Endothelial cell of umbilical vein (primary cell): Measurements from ENCODE around the gene CD226. TPM values are rescaled to one million over a fixed set of nuclear protein-coding genes. Genes with fewer than 3 reads are reported as not detected.

Experiments used
- BruUV-seq: library from RNA; stranded (reverse); fragments of 400-500 nt; replicated peaks from 2 replicates; lab custom pipeline; 2021; lab: Mats Ljungman, UMichigan
- CTCF ChIA-PET: fragments of 300-600, 350-600 bp; sonication (Branson Sonifier 250); formaldehyde crosslinking; loops from one replicate; lab custom pipeline; 2021; ENCODE audit warnings: antibody characterized with exemption, inconsistent platforms; lab: Charles Lee
- POLR2A ChIA-PET: fragments of 300-600, 350-600 bp; sonication (Branson Sonifier 250); formaldehyde crosslinking; loops from one replicate; lab custom pipeline; 2021; ENCODE audit warnings: antibody characterized with exemption, inconsistent platforms; lab: Charles Lee
- DNase-seq: peaks from one replicate; pipeline ENCODE4 v3.0.0-alpha.2; 2011; ENCODE audit warnings: low read depth, low spot score
- FAIRE-seq: peaks from 2 replicates; lab custom pipeline; 2011; peaks lifted over from hg19 to GRCh38; lab: Jason Lieb, UNC
- H2AFZ ChIP-seq: 2 replicates; pipeline ENCODE4 v1.6.0; 2012; ENCODE audit warnings: low read depth, low read length, control low read depth, inconsistent platforms
- H3K27ac ChIP-seq: 2 replicates; pipeline ENCODE4 v1.5.1; 2011; ENCODE audit warnings: low read depth, mild to moderate bottlenecking, control low read depth, low read length, moderate library complexity; ENCODE audit not compliant: insufficient read depth
- H3K27me3 ChIP-seq, 2 experiments: 2 replicates each; pipeline versions ENCODE4 v1.6.0 to v1.6.1; 2011; ENCODE audit warnings: low read length in 2 of 2, mixed read lengths in 1 of 2; ENCODE audit not compliant: control insufficient read depth in 2 of 2, insufficient read depth in 2 of 2
- H3K36me3 ChIP-seq, 2 experiments: 2 replicates in 1 of 2; 3 replicates in 1 of 2; pipeline ENCODE4 v1.5.1; 2011; ENCODE audit warnings: low read length in 2 of 2, mild to moderate bottlenecking in 1 of 2, moderate library complexity in 1 of 2; ENCODE audit not compliant: control insufficient read depth in 2 of 2, insufficient read depth in 2 of 2; ENCODE audit errors: extremely low read depth in 1 of 2
- H3K4me1 ChIP-seq: 3 replicates; pipeline ENCODE4 v1.5.1; 2011; ENCODE audit warnings: mild to moderate bottlenecking, low read length; ENCODE audit not compliant: control insufficient read depth, insufficient read depth; ENCODE audit errors: extremely low read depth
- H3K4me2 ChIP-seq: 2 replicates; pipeline ENCODE4 v1.6.1; 2011; ENCODE audit warnings: low read length, control low read depth, mixed read lengths; ENCODE audit not compliant: insufficient read depth
- H3K4me3 ChIP-seq, 3 experiments: fragments of 200-600 bp in 1 of 3; sonication (generic), shearing (Covaris generic) in 1 of 3; replicated peaks in 1 of 3; 2 replicates each; pipeline ENCODE4 v1.5.1; 2011 to 2016; ENCODE audit warnings: control low read depth in 3 of 3, low read length in 3 of 3, mild to moderate bottlenecking in 2 of 3, inconsistent platforms in 1 of 3, low read depth in 1 of 3, moderate library complexity in 1 of 3; ENCODE audit not compliant: insufficient read depth in 1 of 3
- H3K79me2 ChIP-seq: 2 replicates; pipeline ENCODE4 v1.6.0; 2012; ENCODE audit warnings: low read length, inconsistent platforms; ENCODE audit not compliant: control insufficient read depth, insufficient read depth
- H3K9ac ChIP-seq: replicated peaks from 2 replicates; pipeline ENCODE3; 2011; ENCODE audit warnings: low read length, control low read depth; ENCODE audit not compliant: insufficient read depth; ENCODE audit errors: extremely low read depth
- H3K9me1 ChIP-seq: replicated peaks from 3 replicates; pipeline ENCODE4 v1.6.0; 2011; ENCODE audit warnings: mild to moderate bottlenecking, low read length; ENCODE audit not compliant: control insufficient read depth, insufficient read depth; ENCODE audit errors: extremely low read depth
- H3K9me3 ChIP-seq: replicated peaks from 2 replicates; pipeline ENCODE4 v1.5.1; 2012; ENCODE audit warnings: low read length, inconsistent platforms; ENCODE audit not compliant: control insufficient read depth, insufficient read depth
- H4K20me1 ChIP-seq: replicated peaks from 2 replicates; pipeline ENCODE3; 2011; ENCODE audit warnings: mild to moderate bottlenecking, low read length; ENCODE audit not compliant: control insufficient read depth, insufficient read depth; ENCODE audit errors: extremely low read depth
- EZH2 ChIP-seq: IDR thresholded peaks from 2 replicates; pipeline ENCODE4 v1.6.1; 2012; ENCODE audit warnings: borderline replicate concordance, low read depth, mild to moderate bottlenecking, moderate library complexity, low read length, inconsistent platforms; ENCODE audit not compliant: severe bottlenecking
- FOS ChIP-seq: IDR thresholded peaks from 2 replicates; pipeline ENCODE4 v1.6.1; 2011; ENCODE audit warnings: mild to moderate bottlenecking, low read length, moderate library complexity, borderline replicate concordance; ENCODE audit not compliant: insufficient read depth
- GATA2 ChIP-seq: IDR thresholded peaks from 2 replicates; pipeline ENCODE4 v1.7.0; 2011; ENCODE audit warnings: low read depth, mild to moderate bottlenecking, moderate library complexity, mixed read lengths, low read length; ENCODE audit not compliant: insufficient read length, insufficient read depth
- JUN ChIP-seq: IDR thresholded peaks from 2 replicates; pipeline ENCODE4 v1.6.1; 2011; ENCODE audit warnings: borderline replicate concordance, low read depth; ENCODE audit not compliant: insufficient read length, insufficient read depth
- MYC ChIP-seq: IDR thresholded peaks from one replicate; pipeline ENCODE4 v1.6.1; 2011; ENCODE audit warnings: mild to moderate bottlenecking, low read depth, low read length
- POLR2A ChIP-seq: IDR thresholded peaks from 2 replicates; pipeline ENCODE4 v1.6.1; 2012; ENCODE audit warnings: low read depth, mild to moderate bottlenecking, control low read depth, low read length
- POLR2AphosphoS5 ChIP-seq: IDR thresholded peaks from 2 replicates; pipeline ENCODE4 v1.6.1; 2012; ENCODE audit warnings: low read depth, mild to moderate bottlenecking, control low read depth, low read length, moderate library complexity; ENCODE audit not compliant: insufficient read depth
- dilution Hi-C: fragments of 300-500 bp; cut with MboI; formaldehyde crosslinking; loops from one replicate; pipeline ENCODE4 v1.15.0; 2019; ENCODE audit warnings: low sequenced_read_pairs; ENCODE audit not compliant: extremely low pct_ligation_motif_present
- intact Hi-C: fragments of 100-400 bp; cut with micrococcal nuclease; formaldehyde crosslinking; loops from one replicate; pipeline ENCODE4 v1.10.0; 2022
- polyA plus RNA-seq, 4 experiments: library from polyadenylated mRNA; depleted of rRNA in 3 of 4; stranded (reverse) in 3 of 4; unstranded in 1 of 4; fragments of >200 nt; gene quantifications; 2 replicates each; pipeline versions ENCODE4 v1.2.1 to v1.2.3, GENCODE V29; 2011 to 2012; ENCODE audit warnings: missing spikeins in 1 of 4
- total RNA-seq: library from RNA; stranded (reverse); gene quantifications from 2 replicates; pipeline ENCODE4 v1.2.3, GENCODE V29; 2021
- TF ChIP-seq, protein P1 (sequence below), 2 donors: IDR thresholded peaks; 1 replicate in 1 of 2; 2 replicates in 1 of 2; pipeline ENCODE4 v1.5.1; 2011; ENCODE audit warnings: low read length in 2 of 2, mild to moderate bottlenecking in 2 of 2, moderate library complexity in 2 of 2, control low read depth in 1 of 2, inconsistent platforms in 1 of 2, low read depth in 1 of 2; ENCODE audit not compliant: insufficient read depth in 1 of 2; ENCODE audit errors: extremely low read depth in 1 of 2
- TF ChIP-seq, protein P2 (sequence below): IDR thresholded peaks from 2 replicates; pipeline ENCODE4 v1.6.1; 2011; ENCODE audit not compliant: insufficient read depth, insufficient read length

The CD226 gene
- total and polyA plus RNA-seq, 2 donors (not counting 3 experiments of a cell fraction or from before 2014, with no cell fraction given), result 0.20 TPM; not detected in 1

DNA sequence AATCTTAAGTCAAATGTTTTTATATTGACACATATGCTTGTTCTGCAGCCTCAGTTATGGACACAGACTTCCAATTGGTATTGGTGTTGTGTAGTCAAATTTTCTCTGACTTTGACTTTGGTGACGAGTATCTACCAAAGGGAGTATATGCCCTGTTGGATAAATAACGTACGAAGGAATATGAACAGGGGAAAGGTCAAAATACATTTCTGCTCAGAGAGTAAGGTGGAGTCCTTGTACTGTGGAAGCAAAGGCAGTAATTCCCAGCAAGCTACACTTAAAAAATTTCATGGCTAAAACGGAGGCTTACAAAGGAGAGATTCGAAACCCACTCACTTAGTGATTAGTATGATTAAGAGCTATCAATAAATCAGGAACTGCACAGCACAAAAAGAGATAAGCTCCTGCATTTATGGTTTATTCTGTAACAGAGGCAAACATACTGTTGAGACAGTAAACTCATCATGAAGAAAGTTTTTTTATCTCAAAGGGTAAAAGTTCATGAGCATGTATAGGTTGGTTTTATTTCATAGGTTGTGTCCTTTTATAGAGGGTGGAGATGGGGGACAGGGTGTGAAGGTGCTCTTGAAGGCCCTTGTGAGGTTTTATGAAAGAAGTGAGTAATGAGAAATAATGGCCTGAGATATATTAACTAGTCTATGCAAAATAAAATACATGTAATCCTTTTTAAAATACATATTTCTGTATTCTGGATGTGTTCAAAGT lies 142.7 kb downstream of the CD226 start:
- DNase-seq, result no peak
- Histone ChIP-seq H3K27me3 (no peaks in the 10 kb centered on the region), H2AFZ (no peak overlapping the region), H3K4me3 (no peak overlapping the region), H3K4me1 (no peaks in the 10 kb centered on the region), H3K4me2 (no peak overlapping the region), H3K27ac (no peak overlapping the region), H3K9me3 (no peaks in the 10 kb centered on the region), H3K36me3 (no peaks in the 10 kb centered on the region), H4K20me1 (no peaks in the 10 kb centered on the region), H3K9ac (no peak overlapping the region), H3K9me1 (no peaks in the 10 kb centered on the region), H3K79me2 (no peaks in the 10 kb centered on the region)
- BruUV-seq, result no TSS peak
- POLR2A ChIA-PET, result no interaction called here
- no peak for FAIRE-seq
- CTCF ChIA-PET, result no interaction called here
- dilution Hi-C loops (no loop called here), intact Hi-C loops (no loop called here)
- TF ChIP-seq EZH2 (no peak), MYC (no peak), GATA2 (no peak), JUN (no peak), POLR2AphosphoS5 (no peak), FOS (no peak), POLR2A (no peak)
- TF ChIP-seq, protein P1, sequence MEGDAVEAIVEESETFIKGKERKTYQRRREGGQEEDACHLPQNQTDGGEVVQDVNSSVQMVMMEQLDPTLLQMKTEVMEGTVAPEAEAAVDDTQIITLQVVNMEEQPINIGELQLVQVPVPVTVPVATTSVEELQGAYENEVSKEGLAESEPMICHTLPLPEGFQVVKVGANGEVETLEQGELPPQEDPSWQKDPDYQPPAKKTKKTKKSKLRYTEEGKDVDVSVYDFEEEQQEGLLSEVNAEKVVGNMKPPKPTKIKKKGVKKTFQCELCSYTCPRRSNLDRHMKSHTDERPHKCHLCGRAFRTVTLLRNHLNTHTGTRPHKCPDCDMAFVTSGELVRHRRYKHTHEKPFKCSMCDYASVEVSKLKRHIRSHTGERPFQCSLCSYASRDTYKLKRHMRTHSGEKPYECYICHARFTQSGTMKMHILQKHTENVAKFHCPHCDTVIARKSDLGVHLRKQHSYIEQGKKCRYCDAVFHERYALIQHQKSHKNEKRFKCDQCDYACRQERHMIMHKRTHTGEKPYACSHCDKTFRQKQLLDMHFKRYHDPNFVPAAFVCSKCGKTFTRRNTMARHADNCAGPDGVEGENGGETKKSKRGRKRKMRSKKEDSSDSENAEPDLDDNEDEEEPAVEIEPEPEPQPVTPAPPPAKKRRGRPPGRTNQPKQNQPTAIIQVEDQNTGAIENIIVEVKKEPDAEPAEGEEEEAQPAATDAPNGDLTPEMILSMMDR (IDR thresholded peaks at IDR 0.05; ENCODE audit: extremely low read depth in 1 of 2, insufficient read depth in 1 of 2, low read depth in 1 of 2, low read length in 2 of 2), result no peak
- TF ChIP-seq, protein P2, sequence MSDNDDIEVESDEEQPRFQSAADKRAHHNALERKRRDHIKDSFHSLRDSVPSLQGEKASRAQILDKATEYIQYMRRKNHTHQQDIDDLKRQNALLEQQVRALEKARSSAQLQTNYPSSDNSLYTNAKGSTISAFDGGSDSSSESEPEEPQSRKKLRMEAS, result no peak
